HL-60/S4 (cell line): ENCODE data around the gene OBSCN.

Experiments used
- in situ Hi-C: fragments of 300-500 bp; cut with MboI; formaldehyde crosslinking; loops from 2 replicates; pipeline ENCODE4 v1.14.3; 2022; ENCODE audit warnings: low sequenced_read_pairs

The OBSCN gene

GRCh38 chr1:228304225-228304624 lies 96.4 kb downstream of the OBSCN start:
- in situ Hi-C loops = no loop called here

DNA sequence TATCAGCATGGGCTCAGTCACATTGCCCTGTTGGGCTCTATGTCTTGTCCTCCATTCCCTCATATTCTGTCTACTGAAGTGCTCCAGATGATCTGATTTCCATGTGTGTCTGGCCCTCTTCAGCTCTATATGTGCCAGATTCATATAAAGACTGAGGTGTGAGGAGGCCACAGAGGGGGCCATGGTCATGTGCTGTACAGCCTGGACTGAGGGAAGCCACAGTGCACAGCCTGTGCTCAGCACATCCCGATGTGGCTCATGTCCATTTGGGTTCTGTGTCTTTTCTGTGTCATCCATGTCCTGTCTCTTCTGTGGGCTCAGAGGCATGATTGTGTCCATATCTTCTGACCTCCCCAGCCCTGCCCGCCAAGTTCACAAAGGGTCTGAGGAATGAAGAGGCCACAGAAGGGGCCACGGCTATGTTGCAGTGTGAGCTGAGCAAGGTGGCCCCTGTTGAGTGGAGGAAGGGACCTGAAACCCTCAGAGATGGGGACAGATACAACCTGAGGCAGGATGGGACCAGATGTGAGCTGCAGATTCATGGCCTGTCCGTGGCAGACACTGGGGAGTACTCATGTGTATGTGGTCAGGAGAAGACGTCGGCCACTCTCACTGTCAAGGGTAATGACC lies 97.0 kb downstream of the OBSCN start:
- in situ Hi-C loops = no loop called here

- in situ Hi-C loops = no loop called here
Observed at GRCh38 chr1:228305721-228306152, 97.9 kb downstream of the OBSCN start.

DNA sequence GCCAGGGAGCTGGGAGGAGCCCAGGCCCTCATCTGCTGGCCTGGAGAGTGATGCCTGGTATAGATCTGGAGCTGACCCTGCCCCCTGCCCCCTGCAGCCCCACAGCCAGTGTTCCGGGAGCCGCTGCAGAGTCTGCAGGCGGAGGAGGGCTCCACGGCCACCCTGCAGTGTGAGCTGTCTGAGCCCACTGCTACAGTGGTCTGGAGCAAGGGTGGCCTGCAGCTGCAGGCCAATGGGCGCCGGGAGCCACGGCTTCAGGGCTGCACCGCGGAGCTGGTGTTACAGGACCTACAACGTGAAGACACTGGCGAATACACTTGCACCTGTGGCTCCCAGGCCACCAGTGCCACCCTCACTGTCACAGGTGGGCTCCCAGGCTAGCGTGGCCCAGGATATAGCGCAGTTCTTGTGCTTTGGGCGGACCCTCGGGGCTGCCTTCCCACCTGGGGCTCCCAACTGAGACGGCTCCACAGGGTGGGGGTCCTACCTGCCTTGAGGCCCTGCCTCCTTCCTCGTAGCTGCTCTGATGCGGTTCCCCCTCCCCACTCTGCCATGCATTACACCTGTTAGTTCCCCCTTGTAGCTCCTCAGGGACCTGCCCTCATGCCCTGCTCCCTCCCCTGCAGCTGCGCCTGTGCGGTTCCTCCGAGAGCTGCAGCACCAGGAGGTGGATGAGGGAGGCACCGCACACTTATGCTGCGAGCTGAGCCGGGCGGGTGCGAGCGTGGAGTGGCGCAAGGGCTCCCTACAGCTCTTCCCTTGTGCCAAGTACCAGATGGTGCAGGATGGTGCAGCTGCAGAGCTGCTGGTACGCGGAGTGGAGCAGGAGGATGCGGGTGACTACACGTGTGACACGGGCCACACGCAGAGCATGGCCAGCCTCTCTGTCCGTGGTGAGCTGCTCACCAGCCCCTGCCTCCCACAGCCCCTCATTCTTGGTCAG lies 98.7 kb downstream of the OBSCN start:
- in situ Hi-C loops = no loop called here

DNA sequence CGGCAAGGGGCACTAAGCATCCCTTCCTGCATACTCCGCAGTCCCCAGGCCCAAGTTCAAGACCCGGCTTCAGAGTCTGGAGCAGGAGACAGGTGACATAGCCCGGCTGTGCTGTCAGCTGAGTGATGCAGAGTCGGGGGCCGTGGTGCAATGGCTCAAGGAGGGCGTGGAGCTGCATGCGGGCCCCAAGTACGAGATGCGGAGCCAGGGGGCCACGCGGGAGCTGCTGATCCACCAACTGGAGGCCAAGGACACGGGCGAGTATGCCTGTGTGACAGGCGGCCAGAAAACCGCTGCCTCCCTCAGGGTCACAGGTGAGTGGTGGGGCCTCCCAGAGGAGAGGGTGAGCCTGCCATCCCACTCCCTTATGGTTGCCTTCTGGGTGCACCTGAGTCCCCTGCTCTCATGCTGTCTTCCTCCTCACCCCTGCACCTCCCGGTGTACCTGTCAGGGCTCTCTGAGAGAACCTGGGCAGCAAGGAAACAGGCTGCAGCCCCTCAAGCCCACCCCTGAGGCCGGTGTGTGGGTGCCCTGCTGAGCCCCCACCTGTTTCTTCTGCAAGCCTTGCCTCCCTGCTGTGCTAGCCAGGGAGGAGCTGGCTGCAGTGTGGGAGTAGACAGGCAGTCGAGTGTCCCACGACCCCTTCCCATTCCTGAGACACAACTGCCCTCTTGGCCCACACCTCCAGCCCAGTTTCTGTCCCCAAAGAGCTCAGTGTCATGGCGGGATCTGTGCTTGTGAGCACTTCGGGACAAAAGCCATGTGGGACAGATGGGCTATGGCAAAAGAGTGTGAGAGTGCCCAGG lies 99.6 kb downstream of the OBSCN start:
- in situ Hi-C loops = no loop called here

- in situ Hi-C loops = no loop called here
Observed at GRCh38 chr1:228308085-228308601, 100.3 kb downstream of the OBSCN start.

DNA sequence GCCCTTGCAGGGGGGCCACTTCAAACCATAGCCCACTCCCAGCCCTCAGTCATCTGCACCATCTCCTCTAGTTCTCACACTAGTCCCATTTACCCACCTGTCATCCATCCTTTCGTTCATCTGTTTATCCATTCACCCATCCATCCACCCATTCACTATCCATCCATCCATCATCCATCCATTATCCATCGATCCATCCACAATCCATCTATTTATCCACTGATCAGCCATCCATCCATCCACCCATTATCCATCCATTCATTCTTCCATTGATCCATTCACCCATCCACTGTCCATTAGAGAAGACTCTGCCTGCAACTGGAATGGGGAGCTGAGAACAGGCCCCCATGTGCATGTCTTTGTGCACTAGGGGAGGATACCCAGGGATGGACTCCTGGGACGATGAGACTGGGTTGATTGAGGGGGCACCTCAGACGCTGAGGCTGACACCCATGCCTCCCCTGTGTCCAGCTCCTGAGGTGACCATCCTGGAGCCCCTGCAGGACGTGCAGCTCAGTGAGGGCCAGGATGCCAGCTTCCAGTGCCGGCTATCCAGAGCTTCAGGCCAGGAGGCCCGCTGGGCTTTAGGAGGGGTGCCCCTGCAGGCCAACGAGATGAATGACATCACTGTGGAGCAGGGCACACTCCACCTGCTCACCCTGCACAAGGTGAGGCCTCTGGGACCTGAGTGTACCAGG lies 100.9 kb downstream of the OBSCN start:
- in situ Hi-C loops = no loop called here

DNA sequence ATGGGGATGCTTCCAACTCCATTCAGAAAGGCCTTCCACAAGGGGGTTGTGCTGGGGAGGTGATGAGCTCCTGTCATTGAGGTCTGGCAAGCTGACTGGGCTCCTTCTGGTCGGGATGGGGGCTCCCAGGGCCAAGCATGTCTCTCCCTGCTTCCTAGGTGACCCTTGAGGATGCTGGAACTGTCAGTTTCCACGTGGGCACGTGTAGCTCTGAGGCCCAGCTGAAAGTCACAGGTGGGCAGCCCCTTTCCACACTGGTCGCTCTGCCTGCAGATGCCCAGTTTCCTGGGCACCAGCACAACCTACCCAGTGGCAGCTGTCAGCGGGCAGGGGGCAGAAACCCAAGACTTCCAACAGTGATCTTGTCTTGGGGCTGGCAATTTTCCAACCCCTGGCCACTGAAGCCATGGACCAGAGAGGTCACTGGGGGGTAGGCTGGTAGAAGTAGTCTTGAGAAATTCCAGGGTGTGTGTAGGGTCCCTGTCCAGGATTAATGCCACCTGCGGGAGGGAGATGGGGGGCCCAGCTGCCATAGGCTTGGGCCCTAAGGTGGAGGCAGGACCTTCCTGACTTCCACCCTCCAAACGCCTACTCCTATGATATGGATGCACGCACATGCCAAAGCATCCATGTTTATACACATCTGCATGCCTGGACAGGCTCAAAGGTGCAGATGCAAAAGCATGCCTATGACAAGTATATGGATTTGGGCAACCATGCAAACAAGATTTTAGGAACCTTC lies 101.7 kb downstream of the OBSCN start:
- in situ Hi-C loops = no loop called here

- in situ Hi-C loops = no loop called here
Observed at GRCh38 chr1:228310162-228310792, 102.4 kb downstream of the OBSCN start.

DNA sequence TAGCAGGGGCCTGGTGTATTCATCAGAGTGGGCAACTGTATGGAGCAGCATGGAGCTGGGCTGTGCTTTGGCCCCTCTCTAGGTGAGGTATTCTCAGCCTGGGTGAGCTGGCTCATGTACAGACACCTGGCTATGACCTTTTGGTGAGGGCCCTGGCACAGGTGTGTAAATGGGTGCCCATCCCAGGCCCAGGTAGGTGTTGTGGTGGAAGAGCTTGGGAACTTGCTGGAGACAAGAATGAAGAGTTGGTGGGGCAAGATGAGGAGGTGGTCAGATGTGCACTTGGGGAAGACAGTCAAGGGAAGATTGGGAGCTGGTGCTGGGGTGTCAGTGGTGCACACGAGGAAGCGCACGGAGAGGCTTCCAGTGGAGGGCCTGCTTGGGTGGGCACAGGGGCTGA lies 103.2 kb downstream of the OBSCN start:
- in situ Hi-C loops = no loop called here

- in situ Hi-C loops = no loop called here
Observed at GRCh38 chr1:228312136-228312764, 104.4 kb downstream of the OBSCN start.

DNA sequence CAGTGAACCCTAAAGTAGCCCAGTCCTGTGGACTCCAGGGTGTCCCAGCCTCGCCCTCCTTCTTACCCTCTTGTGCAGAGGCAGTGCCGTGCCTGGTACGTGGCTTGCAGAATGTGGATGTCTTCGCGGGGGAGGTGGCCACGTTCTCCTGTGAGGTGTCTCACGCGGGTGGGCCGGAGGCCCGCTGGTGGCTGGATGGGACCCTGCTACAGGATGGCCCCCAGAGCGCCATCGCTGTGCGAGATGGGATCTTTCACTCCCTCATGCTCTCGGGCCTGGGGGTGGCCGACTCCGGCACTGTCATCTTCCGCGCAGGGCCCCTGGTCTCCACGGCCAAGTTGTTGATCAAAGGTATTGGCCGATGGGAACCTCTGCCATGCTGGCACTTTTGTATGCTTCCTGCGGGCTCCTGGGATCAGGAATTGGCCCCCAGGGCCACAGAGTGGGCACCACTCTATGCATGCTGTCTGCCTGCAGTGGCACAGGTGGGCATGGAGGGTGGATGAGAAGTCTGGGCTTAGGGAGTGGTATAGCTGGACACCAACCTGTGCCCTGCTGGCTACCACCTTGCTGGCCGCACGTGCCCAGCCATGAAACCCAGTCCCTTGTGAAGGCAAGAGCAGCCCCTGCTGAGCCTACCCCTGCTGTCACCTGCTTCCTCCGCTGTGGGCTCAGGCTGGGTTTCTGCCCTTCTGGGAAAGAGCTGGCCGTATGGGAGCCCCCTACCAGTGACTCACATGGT lies 105.9 kb downstream of the OBSCN start:
- in situ Hi-C loops = no loop called here

- in situ Hi-C loops = no loop called here
Observed at GRCh38 chr1:228314315-228314657, 106.4 kb downstream of the OBSCN start.

- in situ Hi-C loops = no loop called here
Observed at GRCh38 chr1:228314658-228315483, 107.0 kb downstream of the OBSCN start.

GRCh38 chr1:228315484-228315944 lies 107.7 kb downstream of the OBSCN start:
- in situ Hi-C loops = no loop called here

DNA sequence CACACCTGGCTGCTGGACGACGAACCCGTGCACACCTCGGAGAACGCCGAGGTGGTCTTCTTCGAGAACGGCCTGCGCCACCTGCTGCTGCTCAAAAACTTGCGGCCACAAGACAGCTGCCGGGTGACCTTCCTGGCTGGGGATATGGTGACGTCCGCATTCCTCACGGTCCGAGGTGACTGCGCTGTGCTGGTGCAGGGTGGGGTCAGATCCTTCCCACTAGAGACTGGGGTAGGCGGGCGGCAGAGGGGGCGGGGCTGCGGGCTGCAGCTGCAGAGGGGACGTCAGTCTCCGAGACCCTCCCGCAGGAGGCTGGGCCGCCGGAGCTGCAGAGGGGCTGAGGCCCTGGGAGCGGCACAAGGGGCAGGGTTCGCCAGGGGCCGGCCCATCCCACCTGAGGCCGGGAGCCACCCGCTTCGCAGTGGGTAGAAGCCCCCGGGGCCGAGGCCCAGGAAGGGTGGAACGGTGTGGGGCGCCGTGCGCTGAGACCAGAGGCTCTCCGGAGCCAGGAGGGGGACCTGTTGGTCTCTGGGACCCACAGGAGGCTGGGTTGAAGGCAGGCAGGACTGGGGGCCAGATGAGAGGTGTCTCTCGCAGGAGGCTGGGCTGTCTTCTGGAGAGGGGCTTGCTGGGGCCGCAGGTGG lies 108.2 kb downstream of the OBSCN start:
- in situ Hi-C loops = no loop called here
